ENCODE measurements around the gene DCDC2B.

DNA sequence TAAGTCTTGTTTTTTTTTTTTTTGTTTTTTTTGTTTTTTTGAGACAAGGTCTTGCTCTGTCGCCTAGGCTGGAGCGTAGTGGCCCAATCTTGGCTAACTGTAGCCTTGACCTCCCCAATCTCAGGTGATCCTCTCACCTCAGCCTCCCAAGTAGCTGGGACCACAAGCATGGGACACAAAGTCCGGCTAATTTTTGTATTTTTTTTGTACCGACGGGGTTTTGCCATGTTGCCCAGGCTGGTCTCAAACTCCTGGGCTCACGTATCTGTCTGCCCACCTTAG is 48.3 kb downstream of the DCDC2B start:
- TF ChIP-seq CTCF (IDR thresholded peaks at IDR 0.05; ENCODE audit: low read depth, low read length) (no peak), EZH2phosphoT487 (IDR thresholded peaks at IDR 0.05; ENCODE audit: low read depth) (no peak)
